HG02678 (cell line): Measurements from ENCODE around the gene IL25.
"Not testable (repeated sequence)": the region's sequence is repeated elsewhere in the genome, so short reads cannot be mapped to it uniquely, and the experiment has no call there.

Experiments
- ATAC-seq: cut with Tn5 transposase; IDR thresholded peaks from one replicate; pipeline ENCODE4 v1.9.1; 2021; ENCODE audit warnings: mild to moderate bottlenecking, moderate library complexity; ENCODE audit not compliant: unreplicated experiment

Gene IL25

DNA sequence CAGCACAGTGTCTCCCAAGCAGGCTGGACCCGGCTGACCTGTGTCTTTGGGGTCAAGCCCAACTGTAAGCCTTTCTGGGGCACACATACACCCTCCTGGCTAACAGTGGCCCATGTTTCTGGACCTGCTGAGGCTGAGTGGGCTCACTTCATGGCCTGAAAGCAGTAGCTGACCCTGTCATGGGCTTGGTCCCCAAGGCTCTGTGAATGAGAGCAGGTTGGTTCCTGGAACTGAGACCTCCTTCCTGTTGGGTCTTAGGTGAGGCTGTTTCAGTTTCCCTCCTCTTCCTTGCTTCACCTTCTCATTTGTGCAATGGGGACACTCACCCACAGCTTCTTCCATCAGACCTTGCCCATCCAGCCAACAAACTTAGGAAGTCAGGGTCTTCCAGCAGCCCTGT lies 744 bp upstream of the IL25 start:
- no peak for ATAC-seq

DNA sequence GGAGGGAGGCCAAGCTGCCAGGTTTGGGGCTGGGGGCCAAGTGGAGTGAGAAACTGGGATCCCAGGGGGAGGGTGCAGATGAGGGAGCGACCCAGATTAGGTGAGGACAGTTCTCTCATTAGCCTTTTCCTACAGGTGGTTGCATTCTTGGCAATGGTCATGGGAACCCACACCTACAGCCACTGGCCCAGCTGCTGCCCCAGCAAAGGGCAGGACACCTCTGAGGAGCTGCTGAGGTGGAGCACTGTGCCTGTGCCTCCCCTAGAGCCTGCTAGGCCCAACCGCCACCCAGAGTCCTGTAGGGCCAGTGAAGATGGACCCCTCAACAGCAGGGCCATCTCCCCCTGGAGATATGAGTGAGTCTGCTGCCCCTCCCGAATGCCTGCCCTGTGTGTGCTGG lies 432 bp downstream of the IL25 start:
- ATAC-seq, result no peak

DNA sequence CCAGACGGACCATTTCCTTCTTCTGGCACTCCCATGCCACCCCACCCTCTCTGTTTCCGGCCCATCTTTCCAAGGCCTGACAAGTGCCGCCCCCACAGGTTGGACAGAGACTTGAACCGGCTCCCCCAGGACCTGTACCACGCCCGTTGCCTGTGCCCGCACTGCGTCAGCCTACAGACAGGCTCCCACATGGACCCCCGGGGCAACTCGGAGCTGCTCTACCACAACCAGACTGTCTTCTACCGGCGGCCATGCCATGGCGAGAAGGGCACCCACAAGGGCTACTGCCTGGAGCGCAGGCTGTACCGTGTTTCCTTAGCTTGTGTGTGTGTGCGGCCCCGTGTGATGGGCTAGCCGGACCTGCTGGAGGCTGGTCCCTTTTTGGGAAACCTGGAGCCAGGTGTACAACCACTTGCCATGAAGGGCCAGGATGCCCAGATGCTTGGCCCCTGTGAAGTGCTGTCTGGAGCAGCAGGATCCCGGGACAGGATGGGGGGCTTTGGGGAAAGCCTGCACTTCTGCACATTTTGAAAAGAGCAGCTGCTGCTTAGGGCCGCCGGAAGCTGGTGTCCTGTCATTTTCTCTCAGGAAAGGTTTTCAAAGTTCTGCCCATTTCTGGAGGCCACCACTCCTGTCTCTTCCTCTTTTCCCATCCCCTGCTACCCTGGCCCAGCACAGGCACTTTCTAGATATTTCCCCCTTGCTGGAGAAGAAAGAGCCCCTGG lies 3.1 kb downstream of the IL25 start:
- ATAC-seq, result no peak

DNA sequence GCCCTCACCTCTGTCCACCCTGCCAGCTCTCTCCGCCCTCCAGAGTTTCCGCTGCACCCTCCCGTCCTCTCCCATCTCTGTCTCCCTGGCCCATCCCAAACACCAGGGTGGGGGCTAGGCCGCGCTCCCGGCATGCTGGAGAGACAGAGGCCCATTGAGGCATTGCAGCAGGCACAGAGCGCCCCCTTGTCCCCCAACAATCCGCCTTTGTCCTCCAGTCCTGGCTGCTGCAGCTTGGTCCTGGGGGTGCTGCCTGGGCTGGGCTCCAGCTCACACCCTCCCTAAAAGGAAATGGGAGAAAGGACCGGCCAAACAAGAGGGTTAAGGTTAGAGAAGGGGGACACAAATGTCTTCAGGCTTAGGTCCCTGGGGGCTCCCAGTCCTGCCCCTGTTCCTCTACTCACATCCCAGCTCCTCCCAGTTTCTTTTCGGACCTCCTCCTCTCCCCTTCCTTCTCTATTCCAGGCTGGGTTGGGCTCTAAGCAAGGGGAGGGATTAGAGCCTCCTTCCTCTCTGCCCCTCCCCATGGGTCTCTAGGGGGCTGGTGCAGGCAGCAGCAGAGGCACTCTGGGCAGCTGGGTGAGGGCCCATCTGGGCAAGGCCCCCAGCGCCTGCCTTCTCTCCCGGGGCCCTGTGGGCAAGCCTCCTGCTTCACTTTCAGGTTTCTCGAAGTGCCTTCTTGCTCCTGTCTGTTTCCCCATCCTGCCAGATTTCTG lies 4.0 kb downstream of the IL25 start, which contains the start of gene CMTM5:
Gene CMTM5 (plus strand): TSS at position 565 of the 716 bp plus-strand sequence. CDS start 206 bp downstream, outside the sequence.
- ATAC-seq, result no peak

DNA sequence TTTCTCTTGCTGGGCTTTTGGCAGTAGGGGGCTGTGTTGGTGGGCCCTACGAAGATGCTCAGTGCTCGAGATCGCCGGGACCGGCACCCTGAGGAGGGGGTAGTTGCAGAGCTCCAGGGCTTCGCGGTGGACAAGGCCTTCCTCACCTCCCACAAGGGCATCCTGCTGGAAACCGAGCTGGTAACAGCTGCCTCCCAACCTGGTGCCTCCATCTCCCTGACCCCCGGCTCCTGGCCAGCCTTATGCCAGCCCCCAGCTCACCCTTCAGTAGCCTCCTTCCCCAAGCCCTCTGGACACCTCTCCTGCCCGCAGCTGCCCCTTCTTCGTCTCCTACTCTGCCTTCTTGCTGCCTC lies 4.6 kb downstream of the IL25 start:
- no peak for ATAC-seq

DNA sequence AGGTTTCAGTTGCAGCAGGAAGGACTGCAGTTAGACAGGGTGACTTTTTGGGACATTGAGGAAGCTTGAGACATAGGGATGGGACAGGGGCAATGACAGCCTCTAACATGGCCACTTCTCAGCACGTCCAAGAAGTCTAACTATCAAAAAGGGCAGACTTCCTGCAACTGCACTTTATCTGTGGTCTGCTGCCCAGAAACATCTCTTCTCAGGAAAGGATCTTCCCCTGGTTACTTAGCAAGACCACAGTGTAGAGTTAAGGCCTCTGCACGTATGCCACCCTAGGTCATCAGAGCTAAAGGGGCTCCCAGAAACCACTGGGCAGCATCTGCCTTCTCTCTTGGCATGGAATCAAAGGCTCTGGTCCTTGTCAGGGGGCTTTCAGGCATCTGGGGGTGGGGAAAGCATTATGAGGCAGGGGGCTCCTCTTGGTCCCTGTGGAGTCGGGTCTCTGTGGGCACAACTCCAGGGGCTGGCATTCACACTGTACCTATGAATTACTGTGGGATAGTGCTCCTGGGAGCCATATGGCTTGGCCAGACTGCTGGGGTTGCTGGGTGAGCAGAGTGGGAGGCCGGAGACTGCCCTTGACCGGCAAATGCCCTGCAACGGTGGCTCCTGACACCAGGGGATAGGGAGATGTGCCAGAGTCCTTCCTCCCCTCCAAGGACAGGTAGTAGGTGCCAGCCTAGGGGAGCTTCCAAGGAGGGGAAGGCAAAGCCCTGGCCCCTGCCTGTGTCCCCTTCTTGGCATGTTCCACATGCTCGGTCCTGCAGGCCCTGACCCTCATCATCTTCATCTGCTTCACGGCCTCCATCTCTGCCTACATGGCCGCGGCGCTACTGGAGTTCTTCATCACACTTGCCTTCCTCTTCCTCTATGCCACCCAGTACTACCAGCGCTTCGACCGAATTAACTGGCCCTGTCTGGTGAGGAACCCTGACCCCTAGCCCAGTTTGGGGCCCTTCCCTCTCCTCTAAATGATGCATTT lies 5.3 kb downstream of the IL25 start:
- no peak for ATAC-seq

DNA sequence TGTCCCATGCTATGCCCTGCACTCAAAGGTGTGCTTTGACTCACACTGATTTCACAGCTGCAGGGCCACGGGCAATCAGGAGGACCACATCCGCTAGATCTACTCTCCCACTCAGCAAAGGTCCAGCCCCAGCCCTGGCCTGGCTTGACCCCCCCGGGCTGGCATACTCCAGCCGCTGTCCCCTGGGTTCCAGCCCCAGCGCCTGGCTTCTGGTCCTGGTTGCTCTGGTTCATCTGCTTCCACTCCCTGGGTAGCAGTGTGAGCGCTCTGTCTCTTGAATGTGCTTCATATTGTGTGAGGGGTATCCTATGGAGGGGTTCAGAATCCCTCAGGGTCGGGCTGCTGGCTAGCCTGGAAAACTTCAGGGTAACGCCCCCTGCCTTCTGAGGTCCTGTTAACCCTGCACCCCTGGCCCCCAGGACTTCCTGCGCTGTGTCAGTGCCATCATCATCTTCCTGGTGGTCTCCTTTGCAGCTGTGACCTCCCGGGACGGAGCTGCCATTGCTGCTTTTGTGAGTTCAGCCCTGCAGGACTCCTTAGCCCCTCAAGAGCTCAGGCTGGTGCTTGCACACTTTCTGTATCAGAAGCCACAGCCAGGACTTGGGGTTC lies 6.1 kb downstream of the IL25 start:
- ATAC-seq, result no peak

DNA sequence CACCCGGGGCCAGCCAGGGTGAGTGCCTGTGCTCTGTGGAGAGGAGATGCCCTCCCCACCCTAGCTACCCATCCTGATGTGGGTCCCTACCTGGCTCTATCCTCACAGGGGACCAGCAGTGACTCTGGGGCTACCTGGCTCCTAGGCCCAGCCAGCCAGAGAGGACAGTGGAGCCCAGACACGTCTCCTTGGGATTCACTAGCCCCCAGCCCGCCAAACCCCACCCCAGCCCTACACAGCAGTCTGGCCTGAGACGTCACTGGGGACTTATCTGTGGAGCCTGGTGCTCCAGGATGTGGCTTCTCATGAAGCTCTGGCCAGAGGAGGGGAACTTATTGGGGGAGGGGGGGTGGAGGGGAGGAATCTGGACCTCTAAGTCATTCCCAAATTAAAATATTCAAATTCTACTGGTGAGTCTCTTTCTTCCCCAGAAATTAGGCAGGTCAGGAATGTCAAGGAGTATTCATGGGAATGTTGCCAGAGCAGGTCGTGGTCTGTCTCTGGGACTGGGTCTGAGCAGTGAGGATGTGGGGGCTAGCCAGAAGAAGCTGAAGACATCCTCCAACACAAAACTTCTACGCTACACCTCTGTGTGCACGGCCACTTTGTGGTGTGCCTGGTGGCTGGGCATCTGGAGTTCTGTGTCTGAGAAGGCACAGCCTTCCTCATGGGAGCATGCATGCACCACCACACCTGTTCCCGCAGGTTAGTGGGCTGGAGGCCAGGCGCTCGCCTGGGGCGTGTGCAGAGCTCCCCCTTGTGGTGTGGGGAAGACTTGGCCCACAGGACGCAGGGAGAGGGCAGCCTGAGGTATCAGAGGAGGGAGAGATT lies 7.0 kb downstream of the IL25 start:
- ATAC-seq, result no peak

DNA sequence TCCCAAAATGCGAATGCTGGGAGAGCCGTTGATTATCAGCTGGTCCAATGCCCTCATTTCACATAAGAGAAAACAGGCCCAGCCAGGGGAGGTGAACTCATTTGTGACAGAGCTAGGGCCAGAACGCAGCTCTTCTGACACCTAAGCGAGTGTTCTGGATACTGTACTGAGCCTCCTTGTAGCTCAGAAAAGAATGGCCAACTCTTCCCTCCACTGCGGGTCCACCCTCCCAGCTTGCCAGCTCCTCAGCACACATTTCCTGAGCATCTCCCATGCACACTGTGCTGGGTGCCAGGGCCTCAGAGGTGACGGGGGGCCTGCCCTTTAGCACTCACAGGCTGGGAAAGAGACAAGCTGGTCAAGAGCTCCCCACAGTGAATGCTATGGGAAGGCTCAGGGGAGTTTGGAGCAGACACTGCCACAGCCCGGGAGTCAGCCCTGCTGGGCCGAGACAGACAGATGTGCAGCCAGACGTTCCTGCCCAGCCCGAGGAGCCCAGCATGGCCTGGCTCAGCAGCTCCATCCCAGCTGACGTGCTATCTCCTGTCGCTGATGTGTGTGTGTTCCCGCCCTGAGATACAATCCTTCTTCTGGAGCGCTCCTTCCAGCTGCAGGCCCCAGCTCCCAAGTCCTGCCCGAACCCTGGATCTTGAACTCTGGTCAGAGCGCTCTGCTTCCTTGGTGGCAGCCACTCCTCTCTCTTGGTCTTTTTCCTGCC lies 7.7 kb downstream of the IL25 start:
- no peak for ATAC-seq

DNA sequence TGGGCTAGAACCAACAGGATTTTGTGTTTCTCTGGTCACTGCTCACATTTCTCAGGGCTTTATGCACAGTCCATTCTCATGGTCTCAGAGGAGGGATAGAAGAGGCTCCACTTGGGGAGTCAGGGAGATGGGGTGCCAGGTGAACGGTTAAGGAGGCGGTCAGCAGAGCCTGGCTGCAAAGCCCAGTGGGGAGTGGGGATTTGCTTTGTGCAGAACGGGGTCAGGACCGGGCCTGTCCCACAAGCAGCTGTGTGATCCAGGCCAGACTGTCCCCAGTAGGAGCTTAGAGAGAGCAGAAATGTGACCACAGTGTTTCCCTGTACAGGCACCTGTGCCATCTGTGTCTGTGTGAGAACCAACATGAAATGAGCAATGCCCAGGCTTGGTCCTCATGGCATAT lies 8.4 kb downstream of the IL25 start:
- ATAC-seq, result no peak

DNA sequence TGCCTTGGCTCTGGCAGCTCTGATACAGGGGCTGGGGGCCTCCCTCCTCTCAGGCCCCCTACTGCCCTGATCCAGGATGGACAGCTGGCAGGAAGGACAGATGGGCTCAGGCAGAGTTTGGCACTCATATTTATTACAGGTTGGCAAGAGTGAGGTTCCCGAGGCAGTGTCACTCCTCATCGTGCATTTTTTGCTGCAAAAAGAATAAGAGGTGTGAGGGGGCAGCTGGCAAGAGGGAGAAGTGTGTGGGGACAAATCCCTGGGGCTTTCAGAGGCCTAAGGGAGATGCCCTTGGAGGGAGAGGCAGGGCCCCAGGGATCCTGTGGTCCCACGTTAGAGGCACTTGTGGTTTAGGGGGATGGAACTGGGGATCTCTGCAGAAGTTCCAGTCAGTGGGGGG lies 9.3 kb downstream of the IL25 start:
- ATAC-seq, result no peak

DNA sequence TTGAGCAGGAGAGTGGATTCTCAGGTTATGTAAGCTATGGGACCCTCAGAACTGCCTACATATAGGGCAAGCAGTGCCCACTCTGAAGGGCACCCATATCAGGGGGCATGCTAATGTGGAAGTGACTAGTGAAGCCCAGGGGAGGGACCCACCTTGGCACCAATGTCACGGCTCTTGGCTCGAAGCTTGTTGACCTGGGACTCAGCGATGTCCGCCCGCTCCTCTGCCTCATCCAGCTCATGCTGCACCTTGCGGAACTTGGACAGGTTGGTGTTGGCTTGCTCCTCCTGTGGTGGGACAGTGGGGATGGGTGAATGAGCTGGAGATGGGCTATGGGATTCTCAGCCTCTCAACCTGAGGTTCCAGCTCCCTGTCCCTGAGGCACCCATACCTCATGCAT lies 9.7 kb downstream of the IL25 start:
- ATAC-seq, result no peak

DNA sequence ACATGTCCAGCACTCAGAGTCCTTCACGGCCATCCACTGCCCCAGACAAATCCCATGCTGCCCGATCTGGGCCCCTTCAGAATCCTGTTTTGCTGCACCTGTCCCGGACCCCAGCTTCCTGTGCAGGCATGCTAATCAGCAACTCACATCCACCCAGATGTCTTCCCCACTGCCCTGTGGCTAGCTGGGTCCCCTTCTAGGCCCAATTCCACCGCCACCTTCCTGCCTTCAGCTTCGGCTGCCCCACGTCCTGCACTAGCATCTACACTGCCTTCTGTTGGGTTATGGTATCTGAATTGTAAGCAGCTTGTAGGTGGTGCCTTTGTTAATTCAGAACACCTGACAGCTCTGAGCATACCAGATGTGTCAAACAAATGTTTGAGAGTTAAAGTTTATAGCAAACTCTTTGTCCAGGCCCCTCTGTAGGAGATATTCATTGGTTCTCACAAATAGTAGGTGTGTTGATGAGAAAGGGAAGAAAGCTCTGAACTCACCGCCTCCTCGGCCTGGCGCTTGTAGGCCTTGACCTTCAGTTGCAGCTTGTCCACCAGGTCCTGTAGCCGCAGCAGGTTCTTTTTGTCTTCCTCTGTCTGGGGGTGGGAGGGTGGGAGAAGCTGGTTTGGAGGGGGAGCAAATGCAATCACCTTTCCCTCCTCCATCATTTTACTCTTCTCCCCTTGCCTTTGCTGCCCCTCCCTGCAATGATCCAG lies 10.3 kb downstream of the IL25 start:
- ATAC-seq, result no peak

DNA sequence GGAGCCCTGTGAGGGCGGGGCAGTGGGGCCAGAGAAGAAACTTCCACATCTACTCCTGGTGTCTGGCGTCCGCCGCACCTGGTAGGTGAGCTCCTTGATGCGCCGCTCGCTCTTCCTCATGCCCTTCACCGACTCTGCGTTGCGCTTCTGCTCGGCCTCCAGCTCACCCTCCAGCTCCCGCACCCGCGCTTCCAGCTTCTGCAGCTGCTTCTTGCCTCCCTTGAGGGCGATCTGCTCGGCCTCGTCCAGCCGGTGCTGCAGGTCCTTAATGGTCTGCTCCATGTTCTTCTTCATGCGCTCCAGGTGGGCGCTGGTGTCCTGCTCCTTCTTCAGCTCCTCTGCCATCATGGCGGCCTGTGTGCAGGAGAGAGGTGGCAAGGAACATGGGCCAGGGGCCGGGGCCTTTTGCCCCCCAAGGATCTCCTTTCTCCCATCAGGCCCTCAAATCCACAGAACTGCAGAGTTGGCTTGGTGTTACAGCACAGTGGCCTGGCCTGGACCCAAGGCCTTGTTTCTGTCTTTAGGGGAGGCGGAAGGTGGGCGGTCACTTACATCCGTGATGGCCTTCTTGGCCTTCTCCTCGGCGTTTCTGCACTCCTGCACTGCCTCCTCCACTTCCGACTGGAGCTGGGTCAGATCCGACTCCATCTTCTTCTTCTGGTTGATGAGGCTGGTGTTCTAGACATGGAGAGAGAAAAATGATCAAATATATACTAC lies 11.9 kb downstream of the IL25 start:
- ATAC-seq, result no peak

DNA sequence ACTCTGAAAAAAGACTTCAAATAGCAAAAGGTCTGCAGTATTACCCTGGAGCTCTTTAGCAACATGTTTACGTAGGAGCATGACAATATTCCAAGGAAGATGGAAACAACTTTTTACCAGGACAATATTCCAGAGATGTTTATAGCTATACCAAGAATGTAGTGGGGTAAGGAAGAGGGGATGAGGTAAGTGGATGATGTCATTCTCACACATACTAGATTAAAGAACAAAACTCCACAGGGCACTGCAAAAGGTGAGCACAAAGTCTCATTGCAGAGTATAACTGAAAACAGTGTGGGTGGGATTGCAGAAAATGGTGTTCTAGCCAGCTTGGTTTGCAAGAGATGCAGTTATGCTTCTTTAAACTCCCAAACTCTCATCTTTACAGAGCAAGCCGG lies 12.6 kb downstream of the IL25 start:
- no peak for ATAC-seq

DNA sequence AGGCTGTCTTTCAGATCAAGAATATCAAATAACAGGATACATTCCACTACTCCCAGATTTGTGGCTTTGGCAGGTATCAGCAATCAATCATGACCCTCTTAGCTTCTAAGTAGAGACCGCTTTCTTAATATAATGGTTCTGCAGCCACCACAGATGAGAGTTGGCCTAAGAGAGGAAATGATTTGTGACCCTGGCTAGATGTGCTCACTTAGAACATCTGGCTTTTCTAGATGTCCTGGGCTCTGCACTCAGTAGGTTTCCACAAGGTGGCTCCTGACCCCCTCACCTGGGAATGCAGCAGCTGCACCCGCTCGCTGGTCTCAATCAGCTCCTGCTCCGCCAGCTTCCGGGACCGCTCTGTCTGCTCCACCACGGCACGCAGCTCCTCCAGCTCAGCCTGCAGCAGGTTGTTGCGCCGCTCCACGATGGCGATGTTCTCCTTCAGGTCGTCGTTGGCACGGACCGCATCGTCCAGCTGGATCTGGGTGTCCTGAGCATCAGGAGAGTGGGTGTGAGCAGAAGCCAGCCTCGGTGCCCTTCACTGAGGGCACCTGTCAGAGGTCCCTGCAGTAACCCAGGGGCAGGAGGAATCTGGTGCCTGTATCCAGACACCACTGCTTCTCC lies 13.1 kb downstream of the IL25 start:
- ATAC-seq, result no peak

DNA sequence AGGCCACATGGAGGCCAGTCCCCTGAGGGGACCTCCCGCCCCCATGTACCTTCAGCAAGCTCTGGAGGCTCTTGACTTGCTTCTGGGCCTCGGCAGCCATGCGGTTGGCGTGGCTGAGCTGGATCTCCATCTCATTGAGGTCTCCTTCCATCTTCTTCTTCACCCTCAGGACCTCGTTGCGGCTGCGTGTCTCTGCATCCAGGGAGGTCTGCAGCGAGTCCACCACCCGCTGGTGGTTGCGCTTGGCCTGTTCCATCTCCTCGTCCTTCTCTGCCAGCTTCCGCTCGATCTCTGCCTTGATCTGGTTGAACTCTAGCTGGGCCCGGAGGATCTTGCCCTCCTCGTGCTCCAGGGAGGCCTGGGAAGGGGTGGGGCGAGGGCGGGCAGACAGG lies 13.7 kb downstream of the IL25 start:
- not testable (repeated sequence) for ATAC-seq

DNA sequence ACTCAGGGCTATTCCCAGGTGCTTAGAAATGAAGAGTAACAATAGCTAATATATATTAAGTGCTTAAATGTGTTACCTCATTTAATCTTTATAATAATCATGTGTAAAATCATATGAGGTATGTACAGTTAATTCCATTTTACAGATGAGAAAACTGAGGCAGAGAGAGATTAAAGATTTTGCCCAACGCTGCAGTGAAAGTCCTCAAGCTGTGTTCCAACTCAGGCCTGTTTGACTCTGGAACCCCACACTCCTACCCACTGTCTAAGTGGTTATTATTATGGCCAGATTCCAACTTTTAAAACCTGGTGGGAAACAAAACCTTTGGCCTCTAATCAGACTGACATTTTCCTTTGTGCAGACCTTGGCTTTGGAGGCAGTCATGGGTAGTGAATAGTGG lies 14.4 kb downstream of the IL25 start:
- no peak for ATAC-seq
